HG03378 (cell line): ENCODE measurements around the gene HEPACAM.
A peak's percentile ranks its signal among the peaks of the same experiment; 100 is the strongest.

Experiments
- ATAC-seq: cut with Tn5 transposase; IDR thresholded peaks from one replicate; pipeline ENCODE4 v1.9.1; 2021; ENCODE audit warnings: mild to moderate bottlenecking, moderate library complexity; ENCODE audit not compliant: unreplicated experiment

HEPACAM gene

GRCh38 chr11:124886978-124887666, 48.7 kb downstream of the HEPACAM start:
- ATAC-seq: no peak

- no peak for ATAC-seq
These were observed 49.4 kb downstream of the HEPACAM start for GRCh38 chr11:124886476-124886875.

- no peak for ATAC-seq
These were observed 50.9 kb downstream of the HEPACAM start for GRCh38 chr11:124884869-124885479.

DNA sequence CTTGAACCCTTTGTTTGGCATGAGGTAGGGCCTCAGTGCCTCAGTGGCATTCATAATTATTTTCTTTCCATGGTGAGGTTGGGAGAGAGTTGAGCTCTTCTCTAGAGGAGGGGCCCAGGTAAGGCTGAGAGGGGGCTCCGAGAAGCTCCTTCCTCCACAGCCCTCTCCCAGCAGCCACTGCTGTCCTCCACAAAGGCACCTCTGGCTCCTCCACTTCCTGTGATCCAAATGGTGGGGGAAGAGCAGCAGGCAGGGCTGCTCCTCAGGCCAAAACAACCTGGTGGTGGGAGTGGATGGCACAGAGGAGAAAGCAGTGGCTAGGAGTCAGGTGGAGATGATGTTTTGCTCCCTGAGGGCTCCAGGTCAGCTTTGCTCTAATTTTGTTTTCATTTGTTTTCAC, 51.5 kb downstream of the HEPACAM start:
- ATAC-seq: no peak

DNA sequence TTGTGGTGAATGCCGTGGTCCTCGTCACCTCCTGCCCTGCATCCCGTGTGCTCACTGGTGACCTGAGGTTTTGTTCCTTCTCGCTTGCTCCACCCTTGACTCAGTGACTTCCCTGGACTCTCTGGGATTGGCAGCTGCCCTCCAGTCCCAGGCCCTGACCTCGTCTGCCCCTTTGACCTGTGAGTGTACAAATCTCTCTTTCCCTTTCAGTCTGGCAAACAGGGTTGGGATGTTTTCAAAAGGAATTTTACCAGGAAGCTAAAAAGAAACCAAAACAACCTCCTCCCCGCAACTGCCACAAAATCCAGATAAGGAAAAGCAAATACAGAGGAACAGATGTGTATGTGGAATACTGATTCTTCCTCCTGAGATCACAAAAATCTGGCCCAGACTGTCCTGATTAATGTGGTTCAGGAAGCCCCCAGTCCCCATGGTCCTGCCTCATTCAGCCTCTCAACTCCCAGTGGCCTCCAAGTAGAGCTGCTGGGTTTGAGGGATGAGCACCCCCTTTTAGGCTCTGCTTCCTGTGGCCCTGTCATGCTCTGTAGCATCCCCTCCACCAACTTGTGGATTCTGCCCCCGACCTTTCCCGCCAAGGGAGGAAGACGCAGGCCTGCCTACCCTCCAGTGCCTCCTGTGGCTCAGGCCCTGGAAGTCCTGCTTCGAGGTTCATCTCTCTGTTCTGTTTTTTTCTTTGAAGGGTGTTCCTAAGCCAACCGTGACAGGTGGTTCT, 53.3 kb downstream of the HEPACAM start:
- ATAC-seq: no peak

DNA sequence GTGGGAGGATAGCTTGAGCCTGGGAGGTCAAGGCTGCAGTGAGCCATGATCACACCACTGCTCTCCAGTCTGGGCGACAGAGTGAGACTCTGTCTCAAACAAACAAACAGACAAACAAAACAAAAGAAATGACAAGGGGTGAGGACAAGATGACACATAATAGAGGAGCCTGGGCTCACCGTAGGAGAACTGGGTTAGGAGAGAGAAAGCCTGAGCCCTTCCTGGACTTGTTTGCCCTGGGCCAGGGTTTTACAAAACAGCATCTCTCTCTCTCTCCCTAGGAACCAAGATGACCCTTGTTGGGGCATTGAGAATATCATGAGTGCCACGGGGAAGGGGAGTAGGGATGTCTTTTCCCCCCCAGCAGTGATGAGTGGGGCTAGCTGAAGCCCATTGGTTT, 54.9 kb downstream of the HEPACAM start:
- ATAC-seq: no peak

DNA sequence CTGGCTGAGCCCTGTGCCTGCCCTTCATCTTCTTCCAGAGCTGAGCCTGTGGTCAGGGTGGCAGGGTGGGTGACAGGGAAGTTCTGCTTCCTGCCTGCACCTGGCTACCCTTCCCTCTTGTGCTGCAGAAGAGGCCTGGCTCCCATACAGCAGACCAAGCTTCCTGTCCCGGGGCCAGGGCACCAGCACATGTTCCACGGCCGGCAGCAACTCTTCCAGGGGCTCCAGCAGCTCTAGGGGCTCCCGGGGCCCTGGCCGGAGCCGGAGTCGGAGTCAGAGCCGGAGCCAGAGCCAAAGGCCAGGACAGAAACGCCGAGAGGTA, 55.6 kb downstream of the HEPACAM start:
- ATAC-seq: no peak

- no peak for ATAC-seq
These were observed 56.2 kb downstream of the HEPACAM start for GRCh38 chr11:124879493-124880289.

DNA sequence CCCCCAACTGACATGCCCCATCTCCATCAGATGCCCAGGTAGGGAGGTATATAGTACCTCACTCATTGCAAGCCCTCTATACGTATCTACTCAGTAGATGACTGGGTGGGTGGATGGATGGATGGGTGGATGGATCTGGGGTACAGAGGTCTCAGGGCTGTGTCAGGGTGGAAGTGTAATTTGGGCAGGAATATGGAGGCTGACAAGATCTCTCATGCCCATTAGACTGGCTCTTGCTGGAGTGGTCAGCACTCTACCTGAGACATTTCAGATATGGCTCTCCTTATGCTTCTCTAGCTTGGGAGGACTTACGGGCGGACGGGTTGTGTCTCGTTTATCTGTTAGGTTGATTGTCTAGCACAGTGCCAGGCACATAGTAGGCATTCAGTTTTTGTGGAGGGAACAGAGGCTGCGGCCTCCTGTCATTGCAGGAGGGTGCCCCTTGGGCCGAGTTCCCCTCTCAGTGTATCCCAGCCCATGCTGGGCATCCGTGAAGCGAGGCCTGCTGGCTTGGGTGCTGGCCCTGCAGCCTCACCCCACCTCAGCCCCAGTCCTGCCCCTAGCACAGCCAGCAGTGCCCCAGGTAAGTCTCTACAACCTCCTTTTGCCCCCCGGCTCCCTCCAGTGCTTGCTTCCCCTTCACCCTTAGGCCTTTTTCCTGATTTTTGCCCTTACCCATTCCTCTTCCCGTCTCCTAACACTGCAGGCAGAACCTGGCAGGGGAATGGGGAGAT, 56.9 kb downstream of the HEPACAM start:
- ATAC-seq: no peak

DNA sequence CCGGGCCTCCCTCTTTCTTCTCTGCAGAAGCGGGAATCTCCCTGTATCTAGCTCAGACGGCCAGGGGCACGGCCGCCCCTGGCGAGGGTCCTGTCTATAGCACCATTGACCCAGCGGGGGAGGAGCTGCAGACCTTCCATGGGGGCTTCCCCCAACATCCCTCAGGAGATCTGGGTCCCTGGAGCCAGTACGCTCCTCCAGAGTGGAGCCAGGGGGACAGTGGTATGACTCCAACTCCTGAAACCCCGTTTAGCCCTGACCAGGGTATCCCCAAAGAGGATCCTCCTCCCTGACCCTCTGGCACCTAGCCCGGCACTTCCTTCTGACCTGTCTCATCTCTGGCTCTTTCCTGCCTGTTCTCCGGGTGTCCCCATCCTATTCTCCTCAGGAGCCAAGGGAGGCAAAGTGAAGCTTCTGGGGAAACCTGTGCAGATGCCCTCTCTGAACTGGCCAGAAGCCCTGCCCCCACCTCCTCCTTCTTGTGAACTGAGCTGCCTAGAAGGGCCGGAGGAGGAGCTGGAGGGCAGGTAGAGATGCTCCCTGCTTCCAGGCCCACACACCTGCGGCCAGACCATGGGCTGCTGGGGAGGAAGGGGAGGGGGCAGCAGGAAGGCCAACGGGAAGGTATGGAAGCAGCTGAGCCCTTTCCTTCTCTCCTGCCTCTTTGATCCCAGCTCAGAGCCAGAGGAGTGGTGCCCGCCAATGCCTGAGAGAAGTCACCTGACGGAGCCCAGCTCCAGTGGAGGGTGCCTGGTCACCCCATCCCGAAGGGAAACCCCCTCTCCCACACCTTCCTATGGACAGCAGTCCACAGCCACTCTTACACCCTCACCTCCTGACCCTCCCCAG, 57.7 kb downstream of the HEPACAM start:
- no peak for ATAC-seq

DNA sequence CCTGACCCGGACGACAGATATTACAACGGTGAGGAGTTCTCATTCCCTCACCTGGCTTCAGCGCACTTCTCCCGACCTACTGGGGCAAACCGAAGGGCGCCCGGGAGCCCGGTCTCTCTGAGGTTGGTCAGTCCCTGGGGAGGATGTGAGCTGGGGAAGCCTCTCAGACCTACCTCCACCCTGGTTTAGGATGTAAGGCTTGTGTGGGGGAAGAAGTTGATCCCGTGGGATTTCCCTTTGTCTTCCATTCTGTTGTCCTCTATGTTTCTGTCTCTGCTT, 58.3 kb downstream of the HEPACAM start:
- ATAC-seq: no peak

DNA sequence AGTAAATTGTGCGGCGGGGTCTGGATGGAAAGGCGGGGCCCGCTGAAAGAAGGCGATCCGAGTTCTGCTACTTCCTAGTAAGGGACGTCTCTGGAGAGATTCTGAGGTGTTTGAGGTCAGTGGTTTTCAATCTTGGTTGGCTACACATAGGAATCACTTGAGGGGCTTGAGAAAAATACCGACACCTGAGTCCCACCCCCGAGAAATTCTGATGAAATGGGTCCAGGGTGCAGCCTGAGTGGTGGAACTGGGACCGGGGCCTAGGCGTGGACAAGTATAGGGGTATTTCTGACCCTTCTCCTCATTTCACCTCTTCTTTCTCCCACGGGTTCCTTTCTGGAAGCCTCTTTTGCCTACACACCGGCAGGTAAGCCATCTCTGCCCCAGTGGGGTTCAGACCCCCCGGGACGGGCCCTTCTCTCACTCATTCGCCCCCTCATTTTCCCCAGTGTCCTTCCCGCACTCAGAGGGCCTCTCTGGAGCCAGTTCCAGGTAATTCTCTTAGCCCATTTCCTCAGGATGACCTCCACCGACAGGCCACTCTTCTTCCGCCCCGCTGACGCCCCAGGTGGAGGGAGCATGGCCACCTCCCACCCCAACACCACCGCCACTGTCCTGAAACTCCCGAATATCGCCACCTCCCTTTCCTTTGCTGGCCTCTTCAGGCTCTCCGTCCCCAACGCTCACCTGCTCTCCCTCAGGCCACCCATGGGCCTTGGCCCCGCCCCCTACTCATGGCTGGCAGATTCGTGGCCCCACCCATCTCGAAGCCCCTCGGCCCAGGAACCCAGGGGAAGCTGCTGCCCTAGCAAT, 58.8 kb downstream of the HEPACAM start:
- no peak for ATAC-seq

DNA sequence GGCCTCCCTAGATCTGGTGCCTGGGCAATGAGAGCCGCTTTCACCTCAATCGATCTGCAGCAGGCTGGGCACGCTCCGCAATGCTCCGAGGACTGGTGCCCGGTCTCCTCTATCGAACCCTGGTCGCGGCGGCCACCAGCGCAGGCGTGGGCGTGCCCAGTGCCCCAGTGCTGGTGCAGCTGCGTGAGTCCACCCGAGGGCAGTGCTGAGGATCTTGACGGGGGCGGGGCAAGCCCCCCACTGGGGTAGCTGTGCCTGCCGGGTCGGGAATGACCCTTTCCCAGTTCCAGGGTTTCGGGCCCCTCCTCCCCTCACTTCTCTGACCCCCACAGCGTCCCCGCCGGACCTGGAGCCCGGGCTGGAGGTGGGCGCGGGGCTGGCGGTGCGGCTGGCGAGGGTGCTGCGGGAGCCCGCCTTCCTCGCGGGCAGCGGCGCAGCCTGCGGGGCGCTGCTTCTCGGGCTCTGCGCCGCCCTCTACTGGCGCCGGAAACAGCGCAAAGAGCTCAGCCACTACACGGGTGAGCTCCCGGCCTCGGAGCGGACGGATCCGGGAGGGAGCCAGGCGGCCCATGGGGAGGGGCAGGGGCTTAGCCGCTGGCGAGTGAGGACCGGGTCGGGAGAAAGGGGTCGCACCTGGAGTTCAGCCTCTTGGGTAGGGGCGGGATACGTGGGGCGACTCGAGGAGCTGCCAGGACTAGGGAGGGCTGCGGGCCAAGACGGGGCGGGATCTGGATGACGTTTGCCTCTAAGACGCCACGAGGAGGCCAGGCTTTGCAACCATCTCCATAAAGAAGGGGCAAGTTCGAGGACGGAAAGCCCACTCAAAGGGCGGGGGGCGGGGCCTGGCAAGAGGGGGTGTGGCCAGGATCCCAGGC, 59.7 kb downstream of the HEPACAM start:
- ATAC-seq: peak; percentile 72

DNA sequence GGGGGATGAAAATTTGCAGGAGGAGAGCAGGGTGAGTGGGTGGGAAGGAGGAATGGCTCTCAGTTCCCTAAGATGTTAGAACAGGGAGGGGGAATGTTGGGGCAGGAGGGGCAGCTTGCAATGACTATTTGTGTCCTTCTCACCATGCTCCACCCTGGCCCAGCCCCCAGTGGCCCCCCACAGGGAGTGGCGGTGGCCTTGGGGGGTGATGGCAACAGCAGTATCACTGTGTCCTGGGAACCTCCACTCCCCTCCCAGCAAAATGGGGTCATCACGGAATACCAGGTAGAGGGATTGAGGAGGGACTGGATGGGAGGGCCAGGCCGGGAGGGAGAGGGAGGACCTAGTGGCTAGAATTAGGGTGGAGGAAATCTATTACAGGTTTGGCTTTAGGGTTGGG, 60.4 kb downstream of the HEPACAM start:
- no peak for ATAC-seq

DNA sequence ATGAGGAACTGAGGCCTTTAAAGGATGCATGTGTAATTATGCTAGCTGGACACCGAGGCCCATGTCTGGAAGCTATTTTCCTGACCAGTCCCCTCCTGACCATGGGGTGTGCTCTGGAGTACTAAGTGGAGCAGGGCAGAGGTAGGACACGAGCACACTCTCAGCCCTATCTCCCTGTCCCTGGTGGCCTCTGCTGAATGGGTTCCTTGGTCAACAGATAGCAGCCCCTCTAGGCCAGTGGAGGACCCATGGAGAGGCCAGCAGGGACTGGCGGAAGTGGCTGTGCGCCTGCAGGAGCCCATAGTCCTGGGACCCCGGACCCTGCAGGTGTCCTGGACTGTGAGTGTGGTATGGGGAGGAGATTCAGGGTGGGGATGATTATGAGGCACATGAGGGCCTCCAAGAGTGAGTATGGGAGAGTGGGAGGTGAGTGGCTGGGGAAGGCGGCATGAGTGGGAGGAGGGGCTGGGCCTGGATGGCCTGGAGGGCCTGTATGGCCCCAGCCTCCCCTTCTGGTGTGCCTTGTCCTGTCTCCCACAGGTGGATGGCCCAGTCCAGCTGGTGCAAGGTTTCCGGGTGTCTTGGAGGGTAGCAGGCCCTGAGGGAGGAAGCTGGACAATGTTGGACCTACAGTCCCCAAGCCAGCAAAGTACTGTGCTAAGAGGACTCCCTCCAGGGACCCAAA, 61.1 kb downstream of the HEPACAM start:
- no peak for ATAC-seq

DNA sequence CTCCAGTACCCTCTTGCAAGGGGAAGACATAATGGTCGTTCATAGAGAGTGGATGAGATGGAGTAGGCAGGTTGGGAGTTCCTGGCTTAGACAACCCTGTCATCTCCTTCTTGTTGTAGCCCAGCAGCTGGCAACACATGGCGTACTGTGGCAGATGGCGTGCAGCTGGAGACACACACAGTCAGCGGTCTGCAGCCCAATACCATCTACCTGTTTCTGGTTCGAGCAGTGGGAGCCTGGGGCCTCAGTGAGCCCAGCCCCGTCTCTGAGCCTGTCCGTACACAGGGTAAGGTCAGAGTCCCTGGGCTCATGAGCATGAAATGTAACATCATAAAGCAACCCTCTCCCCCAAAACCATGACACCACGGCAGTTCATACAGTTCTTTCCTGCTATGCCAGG, 61.9 kb downstream of the HEPACAM start:
- no peak for ATAC-seq

DNA sequence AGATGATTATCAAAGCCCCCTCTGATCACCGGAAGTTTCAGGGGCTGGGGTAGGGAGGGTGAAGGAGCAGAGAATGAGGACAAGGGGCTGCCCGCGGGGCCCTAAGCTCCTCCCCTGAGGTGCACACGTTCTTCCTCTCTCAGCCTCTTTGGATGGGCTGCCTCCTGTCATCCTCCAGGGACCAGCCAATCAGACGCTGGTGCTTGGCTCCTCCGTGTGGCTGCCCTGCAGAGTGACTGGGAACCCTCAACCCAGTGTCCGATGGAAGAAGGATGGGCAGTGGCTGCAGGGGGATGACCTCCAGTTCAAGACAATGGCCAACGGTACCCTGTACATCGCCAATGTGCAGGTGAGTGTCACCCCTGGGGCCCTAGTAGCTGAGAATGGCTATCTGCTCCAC, 63.1 kb downstream of the HEPACAM start:
- no peak for ATAC-seq

- no peak for ATAC-seq
These were observed 63.6 kb downstream of the HEPACAM start for GRCh38 chr11:124872280-124872679.
